NCI-H2081 (cell line): ENCODE data around the gene HOXC11.

ENCODE experiments used
- DNase-seq, 2 experiments: peaks; one replicate each; lab custom pipeline; 2025; lab: John Stamatoyannopoulos, UW

HOXC11 gene

GRCh38 chr12:54009171-54010052 lies 36.5 kb downstream of the HOXC11 start:
- no peak for DNase-seq

DNA sequence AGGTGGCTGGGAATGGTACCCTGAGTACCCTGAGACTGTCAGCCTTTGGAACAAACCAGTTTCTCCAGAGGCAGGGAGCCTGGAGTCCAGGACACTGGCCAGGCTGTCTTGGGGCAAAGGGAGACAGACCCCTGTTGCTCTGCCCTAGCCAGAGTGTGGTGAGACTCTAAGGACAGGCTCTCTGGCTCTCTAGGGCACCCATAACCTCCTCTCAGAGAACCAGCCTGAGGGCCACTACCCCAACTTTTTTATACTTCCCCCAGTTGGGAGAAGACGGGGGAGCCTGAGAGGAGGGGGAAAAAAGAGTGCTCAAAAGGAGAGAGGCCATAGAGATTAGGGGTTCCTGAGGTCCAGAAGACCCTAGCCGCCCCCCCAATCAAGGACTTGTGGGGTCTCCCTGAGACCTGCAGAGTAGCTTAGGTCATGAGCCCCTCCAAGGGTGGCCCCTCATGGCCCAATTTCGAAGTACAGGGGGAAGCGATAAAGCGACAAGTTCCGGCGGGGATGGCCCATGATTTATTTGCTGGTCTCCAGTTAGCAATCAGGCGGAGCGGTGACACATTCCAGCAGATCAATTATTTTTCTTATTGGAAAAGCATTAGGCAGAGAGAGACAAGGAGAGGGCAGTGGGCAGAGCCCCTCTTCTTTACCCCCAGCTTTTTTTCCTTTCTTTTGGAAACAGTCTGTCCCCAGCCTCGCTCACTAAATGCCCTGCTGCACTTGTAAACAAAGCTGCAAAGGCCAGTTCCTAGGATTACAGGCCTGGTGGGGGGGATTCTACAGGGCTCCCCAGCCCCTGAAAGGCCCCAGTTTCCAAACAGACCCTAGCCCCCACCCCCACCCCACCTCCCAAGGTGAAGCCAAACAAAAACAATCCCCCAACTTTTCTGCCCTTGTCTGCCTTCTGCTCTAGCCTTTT lies 37.4 kb downstream of the HOXC11 start:
- no peak for DNase-seq

DNA sequence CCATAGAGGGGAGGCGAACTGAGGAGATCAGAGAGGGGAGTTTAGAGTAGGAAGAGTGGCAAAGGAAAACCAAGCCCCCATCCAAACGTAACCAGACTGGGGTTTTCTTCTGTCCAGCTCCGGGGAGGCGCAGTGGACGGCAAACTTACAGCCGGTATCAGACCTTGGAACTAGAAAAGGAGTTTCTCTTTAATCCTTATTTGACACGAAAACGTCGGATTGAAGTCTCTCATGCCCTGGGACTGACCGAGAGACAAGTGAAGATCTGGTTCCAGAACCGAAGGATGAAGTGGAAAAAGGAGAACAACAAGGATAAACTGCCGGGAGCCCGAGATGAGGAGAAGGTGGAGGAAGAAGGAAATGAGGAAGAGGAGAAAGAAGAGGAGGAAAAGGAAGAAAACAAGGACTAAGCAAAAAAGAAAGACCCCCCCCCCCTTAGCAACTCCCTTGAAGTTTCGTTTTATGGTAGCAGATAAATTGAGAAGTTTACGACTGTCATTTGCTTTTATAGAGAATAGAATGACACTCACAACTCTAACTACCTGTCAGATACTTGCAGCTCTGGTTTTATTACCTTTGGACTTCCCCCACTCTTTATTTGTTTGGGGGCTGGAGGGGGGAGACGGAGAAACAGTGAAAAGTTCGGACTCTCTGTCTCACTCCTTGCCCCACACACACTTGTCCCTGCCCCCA lies 38.2 kb downstream of the HOXC11 start:
- DNase-seq = no peak

GRCh38 chr12:54011665-54012532 lies 39.0 kb downstream of the HOXC11 start:
- no peak for DNase-seq

DNA sequence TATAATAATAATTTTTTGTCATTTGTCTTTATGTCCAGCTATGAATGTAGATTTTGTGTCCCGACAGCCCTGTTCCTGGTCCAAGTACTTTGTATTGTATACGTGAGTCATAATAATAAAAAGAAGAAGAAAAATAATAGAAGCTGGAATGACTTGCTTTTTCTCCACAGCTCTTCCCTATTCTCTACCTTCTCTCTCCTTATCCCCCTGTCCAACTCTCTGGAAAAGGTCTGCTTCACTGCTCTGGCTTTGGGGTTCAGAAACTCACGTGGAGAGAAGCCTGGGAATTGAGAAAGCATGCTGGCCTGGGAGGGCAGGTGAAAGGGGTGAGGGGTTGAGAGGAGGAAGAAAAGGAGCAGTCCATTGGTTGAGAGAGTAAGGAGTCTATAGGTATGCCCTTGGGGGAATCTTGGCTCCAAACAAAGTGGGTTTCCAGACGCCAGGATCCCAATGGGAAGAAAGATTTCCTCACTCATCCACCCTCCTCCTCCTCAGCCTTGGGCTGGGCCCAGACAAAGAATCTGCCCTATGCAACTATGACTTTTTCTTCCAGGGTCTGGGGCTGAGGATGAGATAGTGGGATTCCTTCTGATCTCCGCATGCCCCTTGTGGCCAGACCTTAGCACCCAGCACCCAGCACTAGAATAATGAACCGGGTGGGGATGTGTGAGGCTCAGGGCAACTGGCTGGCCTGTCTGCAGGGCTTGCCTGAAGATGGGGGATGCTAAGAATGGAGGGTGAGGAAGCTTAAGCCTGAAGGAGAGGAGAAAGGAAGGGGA lies 39.9 kb downstream of the HOXC11 start:
- no peak for DNase-seq

DNA sequence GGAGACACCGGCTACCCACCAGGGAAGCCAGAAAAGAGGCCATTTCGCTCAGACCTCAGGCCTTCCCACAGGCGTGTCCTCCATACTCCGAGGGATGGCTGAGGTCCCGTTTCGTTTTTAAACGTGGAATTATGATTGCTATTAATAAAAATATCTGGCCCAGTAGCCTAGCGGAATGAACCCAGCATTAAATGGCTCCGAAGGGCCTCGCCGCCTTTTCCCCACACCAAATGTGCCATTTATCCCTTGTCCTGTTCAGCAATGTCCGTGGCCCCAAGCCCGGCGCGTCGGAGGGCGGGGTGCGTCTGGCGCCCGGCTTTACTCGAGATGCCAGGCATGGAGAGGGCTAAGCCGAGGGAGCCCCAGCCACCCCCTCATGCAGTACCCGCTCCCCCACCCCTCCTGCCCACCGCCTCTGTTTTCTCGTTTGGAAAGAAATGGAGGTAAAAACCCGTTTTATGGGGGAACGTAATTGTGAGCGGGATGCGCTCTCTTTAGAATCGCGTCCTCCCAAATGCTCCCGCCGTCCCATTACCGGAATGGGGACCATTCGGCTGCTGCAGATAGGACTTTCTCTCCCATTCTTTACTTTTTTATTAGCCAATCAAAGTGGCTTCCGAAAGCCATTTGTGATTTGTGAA lies 41.6 kb downstream of the HOXC11 start:
- no peak for DNase-seq

DNA sequence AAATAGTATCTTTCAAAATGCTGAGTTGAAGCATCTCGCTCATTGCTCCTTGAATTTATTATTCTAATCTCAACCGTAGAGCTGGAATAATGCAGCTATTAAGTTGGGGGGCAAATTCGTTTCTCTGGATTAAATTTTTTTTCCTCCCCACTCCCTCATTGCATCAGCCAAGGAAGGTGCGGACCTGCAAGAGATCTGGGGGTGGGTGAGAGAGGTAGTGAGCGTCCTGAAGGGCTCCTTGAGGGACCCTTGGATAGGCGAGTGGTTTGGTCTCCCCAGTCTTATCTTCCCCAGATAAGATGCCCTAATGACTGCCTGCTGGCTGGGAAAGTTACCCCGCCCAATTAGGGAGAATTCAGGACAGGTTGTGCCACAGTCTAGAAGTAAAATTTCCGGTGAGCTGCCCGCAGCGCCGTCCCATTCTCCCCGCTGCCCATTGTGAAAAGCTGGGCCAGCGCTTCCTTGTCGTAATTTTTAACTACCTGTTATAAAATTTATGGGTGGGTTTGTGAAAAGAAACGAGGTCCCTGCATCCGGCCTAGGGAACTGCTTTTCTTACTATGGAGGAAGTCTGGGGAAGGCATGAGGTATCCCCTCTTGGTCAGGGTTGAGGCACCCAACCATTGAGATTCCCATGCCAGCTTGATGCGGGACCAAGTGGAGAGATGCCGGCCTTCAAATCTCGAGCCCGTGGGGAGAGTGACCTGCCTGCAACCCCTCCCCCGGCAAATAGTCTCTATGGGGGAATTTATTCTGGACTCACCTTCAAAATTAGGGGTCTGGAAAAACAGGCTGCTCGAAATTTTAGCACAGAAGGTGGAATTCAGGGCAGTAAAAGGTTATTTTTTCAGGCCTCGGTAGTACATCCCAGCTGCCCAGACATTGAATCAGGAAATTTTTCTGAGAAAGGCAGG lies 42.3 kb downstream of the HOXC11 start:
- DNase-seq = no peak

- no peak for DNase-seq
Observed at GRCh38 chr12:54016051-54016450, 43.1 kb downstream of the HOXC11 start.

- peak in 1 of 2 experiments; percentile 19 for DNase-seq
Observed at GRCh38 chr12:54016478-54016964, 43.6 kb downstream of the HOXC11 start.

- DNase-seq = peak; percentile 57 to 70
Observed at GRCh38 chr12:54017027-54017788, 44.3 kb downstream of the HOXC11 start.

GRCh38 chr12:54017878-54018467 lies 45.0 kb downstream of the HOXC11 start:
- DNase-seq = peak; percentile 91 to 92

- DNase-seq = no peak
Observed at GRCh38 chr12:54018468-54018984, 45.6 kb downstream of the HOXC11 start.

GRCh38 chr12:54019091-54019811 lies 46.3 kb downstream of the HOXC11 start:
- no peak for DNase-seq

DNA sequence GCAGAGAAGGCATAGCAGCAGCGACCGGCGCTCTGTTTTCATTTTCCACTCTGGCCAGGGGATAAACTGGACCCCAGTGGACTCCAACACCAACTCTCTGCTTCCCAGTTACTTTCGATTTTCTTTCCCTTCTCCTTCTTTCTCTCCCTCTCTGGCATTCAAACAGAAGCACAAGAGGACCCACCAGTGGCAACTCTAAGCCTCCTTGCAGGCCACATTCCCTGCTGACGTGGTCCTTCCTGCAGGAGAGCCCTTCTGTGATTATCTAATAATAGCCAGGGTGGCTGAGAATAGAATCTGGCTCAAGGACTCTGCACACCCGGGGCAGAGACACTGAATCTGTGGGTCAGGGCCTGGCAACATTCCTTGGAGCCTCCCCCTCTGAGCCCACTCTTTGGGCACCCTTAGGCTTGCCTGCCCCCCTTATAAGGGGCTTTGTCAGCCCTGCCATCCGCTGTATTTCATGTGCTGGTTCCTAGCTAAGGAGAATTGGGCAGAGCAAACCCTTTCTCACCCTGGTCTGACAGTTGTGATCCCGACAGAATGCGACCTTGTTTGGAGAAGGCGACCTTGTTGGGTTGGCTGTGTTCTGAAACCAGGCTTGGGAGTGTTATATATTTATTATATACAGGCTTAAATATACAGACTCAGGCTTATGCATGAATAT lies 47.1 kb downstream of the HOXC11 start:
- DNase-seq = no peak

- DNase-seq = no peak
Observed at GRCh38 chr12:54020591-54021405, 47.9 kb downstream of the HOXC11 start.
